ENCODE data around the gene MAP1LC3B2.
"Not testable (repeated sequence)": the region's sequence is repeated elsewhere in the genome, so short reads cannot be mapped to it uniquely, and the experiment has no call there.

MAP1LC3B2 gene

GRCh38 chr12:116571089-116571488, 11.9 kb downstream of the MAP1LC3B2 start:
- no peaks in the 10 kb centered on the region; the same call in 1 of the 2 replicates for H3K36me3 ChIP-seq (ENCODE audit: insufficient read depth, low read length)
- no peaks in the 10 kb centered on the region for H3K4me1 ChIP-seq (ENCODE audit: insufficient read depth, low read length, severe bottlenecking)
- H3K9me3 ChIP-seq (ENCODE audit: low read length), result no peaks in the 10 kb centered on the region
- H3F3A ChIP-seq (ENCODE audit: insufficient read depth, low read length), result no peaks in the 10 kb centered on the region
- TF ChIP-seq EZH2 (IDR thresholded peaks at IDR 0.05; ENCODE audit: borderline replicate concordance, low read length) (no peak), CTCF (IDR thresholded peaks at IDR 0.05; ENCODE audit: low read length) (no peak)
- no peak overlapping the region for H2AFZ ChIP-seq (ENCODE audit: low read length)
- no peaks in the 10 kb centered on the region for H3K79me2 ChIP-seq (ENCODE audit: insufficient read depth, low read length)
- H3K9me2 ChIP-seq (ENCODE audit: low read depth, low read length), result no peaks in the 10 kb centered on the region
- no peak overlapping the region for H3K27ac ChIP-seq (ENCODE audit: low read depth, low read length, poor library complexity, severe bottlenecking)
- no peaks in the 10 kb centered on the region for H3K27me3 ChIP-seq (ENCODE audit: insufficient read depth, low read length)
- no peak overlapping the region for H3K4me3 ChIP-seq (ENCODE audit: low read depth, low read length, poor library complexity, severe bottlenecking)
- no peaks in the 10 kb centered on the region for H4K20me1 ChIP-seq (ENCODE audit: insufficient read depth, low read length)
- no peak overlapping the region for H3K4me2 ChIP-seq (ENCODE audit: low read length)
- H3K9ac ChIP-seq (ENCODE audit: low read length), result no peak overlapping the region

- Histone ChIP-seq H3K79me2 (ENCODE audit: insufficient read depth, low read length) (no peaks in the 10 kb centered on the region), H3K4me1 (ENCODE audit: insufficient read depth, low read length, severe bottlenecking) (no peaks in the 10 kb centered on the region), H3K27ac (ENCODE audit: low read depth, low read length, poor library complexity, severe bottlenecking) (no peak overlapping the region), H3K9me2 (ENCODE audit: low read depth, low read length) (no peaks in the 10 kb centered on the region), H2AFZ (ENCODE audit: low read length) (no peak overlapping the region), H3K9me3 (ENCODE audit: low read length) (0 out of 2 replicates have a peak, but pooled peaks cover 3% of the 10 kb centered on the region), H3K4me3 (ENCODE audit: low read depth, low read length, poor library complexity, severe bottlenecking) (no peak overlapping the region), H3F3A (ENCODE audit: insufficient read depth, low read length) (no peaks in the 10 kb centered on the region), H3K27me3 (ENCODE audit: insufficient read depth, low read length) (no peaks in the 10 kb centered on the region), H4K20me1 (ENCODE audit: insufficient read depth, low read length) (no peaks in the 10 kb centered on the region), H3K36me3 (ENCODE audit: insufficient read depth, low read length) (no peaks in the 10 kb centered on the region; the same call in 1 of the 2 replicates), H3K9ac (ENCODE audit: low read length) (no peak overlapping the region), H3K4me2 (ENCODE audit: low read length) (no peak overlapping the region)
- TF ChIP-seq EZH2 (IDR thresholded peaks at IDR 0.05; ENCODE audit: borderline replicate concordance, low read length), result no peak
- no peak for TF ChIP-seq CTCF (IDR thresholded peaks at IDR 0.05; ENCODE audit: low read length)
Measured at GRCh38 chr12:116573776-116574175, 14.6 kb downstream of the MAP1LC3B2 start.

- H2AFZ ChIP-seq (ENCODE audit: low read length); H4K20me1 ChIP-seq (ENCODE audit: insufficient read depth, low read length); H3K4me3 ChIP-seq (ENCODE audit: low read depth, low read length, poor library complexity, severe bottlenecking); H3F3A ChIP-seq (ENCODE audit: insufficient read depth, low read length); H3K79me2 ChIP-seq (ENCODE audit: insufficient read depth, low read length); H3K9me2 ChIP-seq (ENCODE audit: low read depth, low read length); H3K27ac ChIP-seq (ENCODE audit: low read depth, low read length, poor library complexity, severe bottlenecking); H3K9ac ChIP-seq (ENCODE audit: low read length); H3K9me3 ChIP-seq (ENCODE audit: low read length); H3K36me3 ChIP-seq (ENCODE audit: insufficient read depth, low read length); H3K27me3 ChIP-seq (ENCODE audit: insufficient read depth, low read length); H3K4me1 ChIP-seq (ENCODE audit: insufficient read depth, low read length, severe bottlenecking); H3K4me2 ChIP-seq (ENCODE audit: low read length): not testable (repeated sequence)
Measured at GRCh38 chr12:116575754-116576153, 16.6 kb downstream of the MAP1LC3B2 start.

GRCh38 chr12:116577154-116577561, 18.0 kb downstream of the MAP1LC3B2 start:
- H3F3A ChIP-seq (ENCODE audit: insufficient read depth, low read length), result no peaks in the 10 kb centered on the region
- no peak overlapping the region for H2AFZ ChIP-seq (ENCODE audit: low read length)
- no peaks in the 10 kb centered on the region for H3K79me2 ChIP-seq (ENCODE audit: insufficient read depth, low read length)
- H3K4me3 ChIP-seq (ENCODE audit: low read depth, low read length, poor library complexity, severe bottlenecking), result no peak overlapping the region
- no peak for TF ChIP-seq CTCF (IDR thresholded peaks at IDR 0.05; ENCODE audit: low read length)
- no peak for TF ChIP-seq EZH2 (IDR thresholded peaks at IDR 0.05; ENCODE audit: borderline replicate concordance, low read length)
- H3K27ac ChIP-seq (ENCODE audit: low read depth, low read length, poor library complexity, severe bottlenecking), result no peak overlapping the region
- no peak overlapping the region for H3K9ac ChIP-seq (ENCODE audit: low read length)
- no peaks in the 10 kb centered on the region for H4K20me1 ChIP-seq (ENCODE audit: insufficient read depth, low read length)
- H3K4me2 ChIP-seq (ENCODE audit: low read length), result no peak overlapping the region
- no peaks in the 10 kb centered on the region for H3K9me2 ChIP-seq (ENCODE audit: low read depth, low read length)
- 0 out of 2 replicates have a peak, but pooled peaks cover 3% of the 10 kb centered on the region for H3K9me3 ChIP-seq (ENCODE audit: low read length)
- H3K27me3 ChIP-seq (ENCODE audit: insufficient read depth, low read length), result no peaks in the 10 kb centered on the region
- H3K36me3 ChIP-seq (ENCODE audit: insufficient read depth, low read length), result no peaks in the 10 kb centered on the region
- H3K4me1 ChIP-seq (ENCODE audit: insufficient read depth, low read length, severe bottlenecking), result no peaks in the 10 kb centered on the region

All from OCI-LY1 (cell line).